ENCODE results near the gene UIMC1. TPM values are rescaled to one million over a fixed set of nuclear protein-coding genes. Genes with fewer than 3 reads are reported as not detected.

UIMC1 gene
- total and polyA plus RNA-seq, 8 donors: 11.6 to 81.7 (median 33.2) TPM

GRCh38 chr5:176862330-176862995, 144.1 kb downstream of the UIMC1 start:
- no peaks in the 10 kb centered on the region for H3K4me1 ChIP-seq
- no peaks in the 10 kb centered on the region for H3K9me3 ChIP-seq
- intact Hi-C loops (cut with DNase I; ENCODE audit: low total_unique reads): no loop called here
- H3K27ac ChIP-seq: no peak overlapping the region
- no peaks in the 10 kb centered on the region for H3K36me3 ChIP-seq
- WGBS, 5 donors: 53 to 64% (median 58%) methylated on average over 18 to 28 of the region's 28 CpGs
- DNase-seq: no peak
- no peak overlapping the region for H3K4me3 ChIP-seq
- no peak for TF ChIP-seq CTCF (IDR thresholded peaks at IDR 0.05)
- TF ChIP-seq EP300 (IDR thresholded peaks at IDR 0.05): no peak
- TF ChIP-seq POLR2A (IDR thresholded peaks at IDR 0.05): no peak
- no peak for TF ChIP-seq POLR2AphosphoS5 (IDR thresholded peaks at IDR 0.05)
- peaks cover 0 to 88% (median 71%) of the 10 kb centered on the region in 3 donors for H3K27me3 ChIP-seq

- TF ChIP-seq CTCF (IDR thresholded peaks at IDR 0.05) (no peak), POLR2A (IDR thresholded peaks at IDR 0.05) (no peak), EP300 (IDR thresholded peaks at IDR 0.05) (no peak), POLR2AphosphoS5 (IDR thresholded peaks at IDR 0.05) (no peak)
- Histone ChIP-seq H3K9me3 (no peaks in the 10 kb centered on the region), H3K4me1 (no peaks in the 10 kb centered on the region), H3K36me3 (no peaks in the 10 kb centered on the region), H3K27ac (no peak overlapping the region), H3K4me3 (no peak overlapping the region), H3K27me3 (peaks cover 0 to 88% (median 59%) of the 10 kb centered on the region in 3 donors)
- WGBS, 5 donors: 75 to 87% (median 83%) methylated on average over 7 to 11 of the region's 11 CpGs
- intact Hi-C loops (cut with DNase I; ENCODE audit: low total_unique reads): no loop called here
- no peak for DNase-seq
Measured at GRCh38 chr5:176861276-176861675, 145.3 kb downstream of the UIMC1 start.

- WGBS, 5 donors: 70 to 79% (median 73%) methylated on average over 11 of the region's 11 CpGs
- Histone ChIP-seq H3K27ac (no peak overlapping the region), H3K27me3 (peaks cover 0 to 88% (median 59%) of the 10 kb centered on the region in 3 donors), H3K36me3 (no peaks in the 10 kb centered on the region), H3K9me3 (no peaks in the 10 kb centered on the region), H3K4me3 (no peak overlapping the region), H3K4me1 (no peaks in the 10 kb centered on the region)
- DNase-seq: no peak
- intact Hi-C loops (cut with DNase I; ENCODE audit: low total_unique reads): no loop called here
- no peak for TF ChIP-seq POLR2AphosphoS5 (IDR thresholded peaks at IDR 0.05)
- no peak for TF ChIP-seq CTCF (IDR thresholded peaks at IDR 0.05)
- no peak for TF ChIP-seq EP300 (IDR thresholded peaks at IDR 0.05)
- no peak for TF ChIP-seq POLR2A (IDR thresholded peaks at IDR 0.05)
Measured at GRCh38 chr5:176860381-176860780, 146.2 kb downstream of the UIMC1 start.

GRCh38 chr5:176859916-176860315, 146.7 kb downstream of the UIMC1 start:
- Histone ChIP-seq H3K27me3 (peaks cover 0 to 88% (median 57%) of the 10 kb centered on the region in 3 donors), H3K36me3 (no peaks in the 10 kb centered on the region), H3K4me3 (no peak overlapping the region), H3K4me1 (no peaks in the 10 kb centered on the region), H3K27ac (no peak overlapping the region), H3K9me3 (no peaks in the 10 kb centered on the region)
- intact Hi-C loops (cut with DNase I; ENCODE audit: low total_unique reads): no loop called here
- DNase-seq: no peak
- TF ChIP-seq POLR2A (IDR thresholded peaks at IDR 0.05) (no peak), POLR2AphosphoS5 (IDR thresholded peaks at IDR 0.05) (no peak), EP300 (IDR thresholded peaks at IDR 0.05) (no peak), CTCF (IDR thresholded peaks at IDR 0.05) (no peak)
- 44 to 59% (median 54%) methylated on average over 7 to 10 of the region's 10 CpGs for WGBS, 5 donors

Measured in stomach (tissue), 9 donors.